HAP-1 (cell line): ENCODE data around the gene WDR64.
A peak's percentile ranks its signal among the peaks of the same experiment; 100 is the strongest.

Experiments used
- DNase-seq, 2 experiments: peaks; one replicate each; pipeline ENCODE4 v3.0.0-alpha.2; 2016 to 2020; ENCODE audit warnings: low spot score in 2 of 2
- H3K27me3 ChIP-seq: fragments of 250-450 bp; sonication (Bioruptor Pico); 2 replicates; pipeline ENCODE4 v1.5.1; 2020; ENCODE audit warnings: low read depth, mild to moderate bottlenecking, moderate library complexity
- H3K36me3 ChIP-seq: fragments of 250-450 bp; sonication (Bioruptor Pico); replicated peaks from 2 replicates; pipeline ENCODE4 v1.5.1; 2020; ENCODE audit warnings: mild to moderate bottlenecking
- H3K4me1 ChIP-seq: fragments of 250-450 bp; sonication (Bioruptor Pico); 2 replicates; pipeline ENCODE4 v1.5.1; 2020; ENCODE audit warnings: mild to moderate bottlenecking
- H3K4me3 ChIP-seq: fragments of 250-450 bp; sonication (Bioruptor Pico); 2 replicates; pipeline ENCODE4 v1.5.1; 2020; ENCODE audit warnings: mild to moderate bottlenecking, moderate library complexity
- H3K9me3 ChIP-seq: fragments of 250-450 bp; sonication (Bioruptor Pico); 2 replicates; pipeline ENCODE4 v1.5.1; 2020; ENCODE audit warnings: mild to moderate bottlenecking, moderate library complexity
- in situ Hi-C: fragments of 300-500 bp; cut with MboI; formaldehyde crosslinking; loops from 3 replicates; pipeline ENCODE4 v1.14.3; 2020; ENCODE audit warnings: low sequenced_read_pairs, inconsistent platforms, mixed read lengths

The WDR64 gene

GRCh38 chr1:241652012-241652411, at the start of gene WDR64:
TSS of gene WDR64 (plus strand) at chr1:241652281. CDS start at chr1:241652485, 204 bp downstream.
- H3K36me3 ChIP-seq: no peaks in the 10 kb centered on the region
- H3K4me1 ChIP-seq: no peaks in the 10 kb centered on the region
- no peaks in the 10 kb centered on the region for H3K9me3 ChIP-seq
- H3K4me3 ChIP-seq: no peak within 1 kb of the TSS
- 0 out of 2 replicates have a peak, but pooled peaks cover 2% of the 10 kb centered on the region for H3K27me3 ChIP-seq
- in situ Hi-C loops: no loop called here
- no peak for DNase-seq

DNA sequence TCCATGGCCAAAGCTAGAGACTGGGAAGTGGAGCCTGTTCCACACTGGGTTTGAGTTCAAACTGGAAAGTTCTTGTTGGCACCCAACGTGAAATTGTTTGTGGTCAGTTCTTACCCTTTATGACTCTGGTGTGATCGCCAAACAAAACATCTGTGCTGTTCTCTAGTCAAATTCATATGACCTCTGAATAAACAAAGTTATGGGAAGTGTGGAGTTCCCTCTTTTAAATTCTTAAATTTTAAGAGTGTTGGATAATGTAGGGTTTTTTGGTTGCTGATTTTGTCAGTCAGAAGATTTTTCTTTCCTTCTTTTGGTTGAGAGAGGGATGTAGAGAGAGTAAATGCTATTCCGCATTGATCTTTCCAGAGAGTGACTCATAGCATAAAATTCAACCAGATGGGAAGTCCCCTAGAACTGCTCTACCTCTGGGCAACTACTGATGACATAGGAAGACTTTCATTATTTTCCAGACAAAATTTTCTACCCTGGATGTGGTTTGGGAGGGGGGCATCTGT, 48.3 kb upstream of the WDR64 start:
- Histone ChIP-seq H3K27me3 (no peaks in the 10 kb centered on the region), H3K9me3 (no peaks in the 10 kb centered on the region), H3K4me1 (no peaks in the 10 kb centered on the region), H3K4me3 (no peak overlapping the region), H3K36me3 (no peaks in the 10 kb centered on the region)
- no peak for DNase-seq
- in situ Hi-C loops: no loop called here

DNA sequence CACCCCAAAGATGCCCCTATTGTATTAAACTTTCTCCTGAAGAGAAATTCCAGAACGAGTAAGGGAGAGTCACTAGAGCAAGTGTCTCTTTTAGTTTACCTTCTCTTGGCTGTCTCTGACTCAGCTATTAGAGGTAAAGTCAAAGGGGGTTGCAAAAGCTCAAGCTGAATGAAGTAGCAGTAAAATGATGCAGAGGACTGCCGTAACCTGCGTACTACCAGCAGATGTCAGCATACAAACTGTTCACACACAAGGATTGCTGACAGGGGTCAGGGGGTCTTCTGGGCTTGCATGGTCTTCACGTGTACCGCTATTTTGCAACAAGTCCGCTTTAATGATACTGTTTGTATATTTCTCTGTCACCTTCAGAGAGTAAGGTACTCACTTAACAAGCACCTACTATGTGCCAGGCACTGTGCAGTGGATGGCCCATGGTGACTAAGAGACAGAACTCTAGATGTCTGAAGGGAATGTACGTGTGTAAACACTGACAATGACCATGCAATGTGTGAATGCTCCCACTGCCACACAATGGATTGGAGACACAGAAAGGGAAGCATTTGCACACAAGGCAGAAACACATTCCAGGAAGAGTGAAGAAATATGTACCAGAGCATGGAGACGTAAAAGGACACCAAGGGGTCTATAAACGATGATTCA, 46.8 kb upstream of the WDR64 start:
- Histone ChIP-seq H3K27me3 (no peaks in the 10 kb centered on the region), H3K9me3 (no peaks in the 10 kb centered on the region), H3K4me1 (no peaks in the 10 kb centered on the region), H3K36me3 (no peaks in the 10 kb centered on the region), H3K4me3 (no peak overlapping the region)
- peak in 1 of 2 experiments; percentile 22 for DNase-seq
- in situ Hi-C loops: no loop called here

- DNase-seq: no peak
- Histone ChIP-seq H3K27me3 (no peaks in the 10 kb centered on the region), H3K4me1 (no peaks in the 10 kb centered on the region), H3K4me3 (no peak overlapping the region), H3K36me3 (no peaks in the 10 kb centered on the region), H3K9me3 (no peaks in the 10 kb centered on the region)
- in situ Hi-C loops: no loop called here
Observed at GRCh38 chr1:241606544-241606943, 45.5 kb upstream of the WDR64 start.

- in situ Hi-C loops: no loop called here
- Histone ChIP-seq H3K27me3 (no peaks in the 10 kb centered on the region), H3K4me1 (no peaks in the 10 kb centered on the region), H3K36me3 (no peaks in the 10 kb centered on the region), H3K9me3 (no peaks in the 10 kb centered on the region), H3K4me3 (no peak overlapping the region)
- DNase-seq: no peak
Observed at GRCh38 chr1:241607497-241607896, 44.6 kb upstream of the WDR64 start.

DNA sequence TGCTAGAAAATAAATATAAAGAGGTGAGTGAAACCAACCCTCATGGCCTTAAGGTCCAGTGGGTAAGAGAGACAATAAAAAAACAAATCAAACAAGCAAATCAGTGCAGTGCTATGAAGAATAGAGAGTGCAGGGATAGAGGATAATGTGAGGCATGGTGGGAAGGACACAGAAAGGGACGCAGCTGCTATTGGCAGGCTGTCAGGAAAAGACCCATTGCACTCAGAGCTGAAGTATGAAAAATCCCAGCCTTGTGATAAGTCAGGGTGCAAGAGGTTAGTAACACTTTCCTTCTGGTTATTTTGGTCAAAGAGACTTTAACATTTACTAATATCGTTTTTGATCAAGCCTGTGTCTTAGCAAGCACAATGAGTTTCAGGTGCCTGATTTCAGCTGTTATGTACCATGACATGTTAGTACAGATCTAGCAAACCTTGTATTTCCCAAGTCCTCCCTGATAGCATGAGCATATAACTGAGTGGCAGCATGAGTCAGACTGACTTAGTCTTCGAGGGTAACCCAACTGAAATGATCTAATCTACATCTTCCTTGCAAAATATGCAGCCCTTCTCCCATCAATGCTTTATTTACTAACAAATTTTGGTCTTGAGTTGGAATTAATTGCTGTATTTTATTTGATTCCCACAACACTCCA, 43.6 kb upstream of the WDR64 start:
- no peaks in the 10 kb centered on the region for H3K27me3 ChIP-seq
- H3K4me1 ChIP-seq: no peaks in the 10 kb centered on the region
- H3K4me3 ChIP-seq: no peak overlapping the region
- no peaks in the 10 kb centered on the region for H3K9me3 ChIP-seq
- in situ Hi-C loops: no loop called here
- H3K36me3 ChIP-seq: no peaks in the 10 kb centered on the region
- DNase-seq: no peak

- H3K27me3 ChIP-seq: no peaks in the 10 kb centered on the region
- no peak overlapping the region for H3K4me3 ChIP-seq
- in situ Hi-C loops: loop anchor here (10.0 kb wide), 1 partner anchor 375 kb away; no protein-coding TSS in a partner anchor
- H3K4me1 ChIP-seq: no peaks in the 10 kb centered on the region
- no peaks in the 10 kb centered on the region for H3K36me3 ChIP-seq
- DNase-seq: no peak
- H3K9me3 ChIP-seq: no peaks in the 10 kb centered on the region
Observed at GRCh38 chr1:241610056-241610815, 41.8 kb upstream of the WDR64 start.

DNA sequence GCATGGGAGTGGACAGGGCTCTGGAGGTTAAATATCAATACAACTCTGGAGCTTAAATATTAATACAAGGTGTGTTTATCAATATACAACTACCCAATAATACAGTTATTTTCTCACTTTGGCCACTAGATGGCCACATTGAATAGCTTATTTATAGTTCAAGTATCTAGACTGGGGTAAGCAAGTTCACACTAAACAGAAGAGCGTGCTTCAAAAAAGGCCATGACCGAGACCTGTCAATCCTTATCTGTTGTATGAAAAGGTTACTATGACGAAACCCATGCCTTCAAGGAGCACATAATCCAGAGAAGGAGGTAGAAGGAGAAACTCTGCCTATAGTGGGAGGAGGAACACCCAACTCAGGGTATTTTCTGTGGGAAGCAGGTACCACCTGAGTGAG, 41.0 kb upstream of the WDR64 start:
- Histone ChIP-seq H3K27me3 (no peaks in the 10 kb centered on the region), H3K4me1 (no peaks in the 10 kb centered on the region), H3K9me3 (no peaks in the 10 kb centered on the region), H3K36me3 (no peaks in the 10 kb centered on the region), H3K4me3 (no peak overlapping the region)
- peak in 1 of 2 experiments; percentile 70 for DNase-seq
- in situ Hi-C loops: loop anchor here (10.0 kb wide), 1 partner anchor 374 kb away; no protein-coding TSS in a partner anchor

DNA sequence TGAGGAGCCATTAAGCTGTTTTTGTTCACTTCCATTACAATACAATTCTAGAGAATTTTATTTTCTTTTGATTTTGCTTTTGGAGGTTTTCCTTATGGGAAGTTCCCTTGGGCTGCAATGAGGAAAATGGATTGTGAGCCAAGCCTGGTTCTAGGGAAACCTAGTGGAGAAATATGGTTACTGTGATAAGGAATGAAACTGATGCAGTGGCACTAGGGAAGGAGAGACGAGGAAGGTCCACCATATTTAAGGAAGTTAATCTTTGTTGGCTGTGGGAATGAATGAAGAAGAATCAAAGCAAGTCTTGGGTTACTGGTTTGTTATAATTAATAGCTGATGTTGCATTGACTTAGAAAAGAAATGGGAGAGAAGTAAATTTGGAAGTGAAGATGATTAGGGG, 40.3 kb upstream of the WDR64 start:
- no peaks in the 10 kb centered on the region for H3K4me1 ChIP-seq
- no peak overlapping the region for H3K4me3 ChIP-seq
- H3K9me3 ChIP-seq: no peaks in the 10 kb centered on the region
- no peaks in the 10 kb centered on the region for H3K27me3 ChIP-seq
- DNase-seq: no peak
- H3K36me3 ChIP-seq: no peaks in the 10 kb centered on the region
- in situ Hi-C loops: loop anchor here (10.0 kb wide), 1 partner anchor 373 kb away; no protein-coding TSS in a partner anchor

GRCh38 chr1:241612533-241613477, 39.3 kb upstream of the WDR64 start:
- in situ Hi-C loops: loop anchor here (10.0 kb wide), 1 partner anchor 372 kb away; no protein-coding TSS in a partner anchor
- H3K9me3 ChIP-seq: no peaks in the 10 kb centered on the region
- no peaks in the 10 kb centered on the region for H3K36me3 ChIP-seq
- no peak overlapping the region for H3K4me3 ChIP-seq
- no peaks in the 10 kb centered on the region for H3K27me3 ChIP-seq
- no peaks in the 10 kb centered on the region for H3K4me1 ChIP-seq
- DNase-seq: no peak

GRCh38 chr1:241614144-241614543, 37.9 kb upstream of the WDR64 start:
- in situ Hi-C loops: loop anchor here (10.0 kb wide), 1 partner anchor 371 kb away; no protein-coding TSS in a partner anchor
- Histone ChIP-seq H3K4me1 (no peaks in the 10 kb centered on the region), H3K36me3 (no peaks in the 10 kb centered on the region), H3K9me3 (no peaks in the 10 kb centered on the region), H3K27me3 (no peaks in the 10 kb centered on the region), H3K4me3 (no peak overlapping the region)
- DNase-seq: no peak

- in situ Hi-C loops: loop anchor here (10.0 kb wide), 1 partner anchor 370 kb away; no protein-coding TSS in a partner anchor
- H3K4me3 ChIP-seq: no peak overlapping the region
- H3K4me1 ChIP-seq: no peaks in the 10 kb centered on the region
- H3K36me3 ChIP-seq: no peaks in the 10 kb centered on the region
- H3K27me3 ChIP-seq: no peaks in the 10 kb centered on the region
- DNase-seq: no peak
- H3K9me3 ChIP-seq: no peaks in the 10 kb centered on the region
Observed at GRCh38 chr1:241614572-241614971, 37.5 kb upstream of the WDR64 start.
